Esophagus squamous epithelium (tissue), 5 donors: ENCODE results near the gene CNTNAP2. TPM values are rescaled to one million over a fixed set of nuclear protein-coding genes. Genes with fewer than 3 reads are reported as not detected.
"Not testable (repeated sequence)": the region's sequence is repeated elsewhere in the genome, so short reads cannot be mapped to it uniquely, and the experiment has no call there.

Experiments used
- DNase-seq: peaks from one replicate; lab custom pipeline; 2025; lab: John Stamatoyannopoulos, UW
- H3K27ac ChIP-seq, 4 donors: fragments of 200-600 bp; sonication (generic); one replicate each; pipeline ENCODE4 v1.5.1; 2016 to 2019; ENCODE audit warnings: mild to moderate bottlenecking in 1 of 4
- H3K27me3 ChIP-seq, 4 donors: fragments of 200-600 bp; sonication (generic); 1 replicate in 3 of 4; 2 replicates in 1 of 4; pipeline versions ENCODE4 v1.5.1 to v1.6.0; 2017 to 2021; ENCODE audit warnings: antibody characterized with exemption in 1 of 4
- H3K36me3 ChIP-seq, 3 donors: fragments of 200-600 bp; sonication (generic); one replicate each; pipeline ENCODE4 v1.5.1; 2016 to 2019
- H3K4me1 ChIP-seq, 3 donors: fragments of 200-600 bp; sonication (generic); one replicate each; pipeline ENCODE4 v1.5.1; 2017 to 2019
- H3K4me3 ChIP-seq, 4 donors: fragments of 200-600 bp; sonication (generic); 1 replicate in 3 of 4; 2 replicates in 1 of 4; pipeline ENCODE4 v1.5.1; 2016 to 2019; ENCODE audit warnings: mild to moderate bottlenecking in 2 of 4, moderate library complexity in 1 of 4
- H3K9me3 ChIP-seq, 3 donors: fragments of 200-600 bp; sonication (generic); one replicate each; pipeline ENCODE4 v1.5.1; 2016 to 2019
- CTCF ChIP-seq, 6 experiments: fragments of 450-650 bp in 4 of 6; fragments of 200-600 bp in 2 of 6; sonication (generic) in 2 of 6; IDR thresholded peaks; one replicate each; pipeline ENCODE4 v1.5.1; 2016 to 2019; ENCODE audit warnings: antibody characterized with exemption in 6 of 6, mild to moderate bottlenecking in 4 of 6, moderate library complexity in 4 of 6
- POLR2A ChIP-seq, 4 donors: fragments of 450-650 bp; IDR thresholded peaks; one replicate each; pipeline ENCODE4 v1.6.1; 2017; ENCODE audit warnings: antibody characterized with exemption in 4 of 4, mild to moderate bottlenecking in 4 of 4, moderate library complexity in 3 of 4
- WGBS, 2 donors: methylation state at CpG; one replicate each; pipeline ENCODE4 v1.1.5; 2018; 5-methylcytosine and 5-hydroxymethylcytosine counted together
- intact Hi-C: fragments of 100-400 bp; cut with DNase I; formaldehyde crosslinking; loops from one replicate; pipeline ENCODE4 v1.15.0; 2022
- total RNA-seq, 4 donors: library from RNA; depleted of rRNA; stranded (reverse); fragments of >200 nt; gene quantifications; one replicate each; pipeline ENCODE4 v1.1.0, GENCODE V29; 2016
- donor health status: DM: yes; HTN: yes; CAD: no.

The CNTNAP2 gene
- total RNA-seq, 4 donors from 2014 or later: 0.95 to 2.3 (median 1.2) TPM

GRCh38 chr7:147731311-147731710, 1614.7 kb downstream of the CNTNAP2 start:
- no peaks in the 10 kb centered on the region for H3K4me1 ChIP-seq
- H3K36me3 ChIP-seq: no peaks in the 10 kb centered on the region
- no peak for DNase-seq
- WGBS, 2 donors: 15 to 36% methylated on average over 2 of the region's 2 CpGs
- intact Hi-C loops: no loop called here
- no peak overlapping the region for H3K27ac ChIP-seq
- H3K4me3 ChIP-seq: no peak overlapping the region
- H3K9me3 ChIP-seq: no peaks in the 10 kb centered on the region
- H3K27me3 ChIP-seq: no peaks in the 10 kb centered on the region
- no peak for TF ChIP-seq POLR2A (IDR thresholded peaks at IDR 0.05)
- TF ChIP-seq CTCF (IDR thresholded peaks at IDR 0.05): no peak

- H3K4me3 ChIP-seq, intact Hi-C loops, H3K4me1 ChIP-seq, DNase-seq, H3K27ac ChIP-seq, H3K9me3 ChIP-seq, H3K27me3 ChIP-seq, H3K36me3 ChIP-seq: not testable (repeated sequence)
- WGBS, 2 donors: 91 to 100% methylated on average over 1 to 10 of the region's 18 CpGs
Measured at GRCh38 chr7:147737559-147738214, 1621.1 kb downstream of the CNTNAP2 start.

DNA sequence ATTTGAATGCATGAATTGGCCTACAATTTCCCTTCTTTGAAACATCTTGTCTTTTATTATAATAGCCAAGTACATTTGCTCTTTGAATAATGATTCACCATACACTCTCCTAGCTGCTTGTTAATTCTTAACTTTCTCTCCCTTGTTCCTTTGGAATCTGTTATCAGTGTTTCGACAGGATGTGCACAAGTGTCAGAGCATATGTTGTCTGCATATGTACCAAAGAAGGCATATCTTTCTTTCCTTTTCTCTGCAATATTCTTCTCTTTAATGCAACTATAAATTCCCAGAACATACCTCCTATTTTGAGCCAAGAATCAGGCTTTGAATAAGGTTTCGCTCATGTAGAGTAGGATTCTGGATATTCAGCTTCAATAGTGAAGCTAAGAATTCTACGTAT, 1625.7 kb downstream of the CNTNAP2 start:
- 87 to 88% methylated on average over 3 of the region's 3 CpGs for WGBS, 2 donors
- no peak for DNase-seq
- intact Hi-C loops: no loop called here
- TF ChIP-seq POLR2A (IDR thresholded peaks at IDR 0.05) (no peak), CTCF (IDR thresholded peaks at IDR 0.05) (no peak)
- no peaks in the 10 kb centered on the region for H3K27me3 ChIP-seq
- no peak overlapping the region for H3K4me3 ChIP-seq
- no peaks in the 10 kb centered on the region for H3K36me3 ChIP-seq
- no peaks in the 10 kb centered on the region for H3K4me1 ChIP-seq
- H3K9me3 ChIP-seq: peaks cover 0 to 6% (median 0%) of the 10 kb centered on the region in 3 donors
- no peak overlapping the region for H3K27ac ChIP-seq

DNA sequence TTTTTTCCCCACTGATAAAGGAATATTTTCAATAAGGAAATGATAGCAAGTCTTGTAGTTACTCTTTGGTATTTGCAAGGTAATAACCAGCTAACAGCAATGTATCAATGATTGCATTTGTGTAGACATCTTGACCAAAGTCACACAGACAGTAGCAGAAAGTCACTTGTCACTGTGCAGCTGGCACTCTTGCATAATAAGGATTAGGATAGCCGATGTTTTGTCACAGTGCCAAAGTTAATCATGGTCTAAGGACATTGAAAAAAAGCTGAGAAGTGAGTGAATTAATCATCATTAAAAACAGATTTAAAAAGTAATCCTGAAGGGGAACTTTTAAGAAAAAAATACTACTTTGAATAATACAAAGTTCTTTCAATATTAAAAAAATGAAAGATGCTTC, 1639.7 kb downstream of the CNTNAP2 start:
- peaks cover 0 to 4% (median 0%) of the 10 kb centered on the region in 3 donors for H3K9me3 ChIP-seq
- H3K4me3 ChIP-seq: no peak overlapping the region
- no peaks in the 10 kb centered on the region for H3K4me1 ChIP-seq
- no peaks in the 10 kb centered on the region for H3K36me3 ChIP-seq
- no peak overlapping the region for H3K27ac ChIP-seq
- H3K27me3 ChIP-seq: no peaks in the 10 kb centered on the region
- intact Hi-C loops: no loop called here
- DNase-seq: no peak
- 3 to 6% methylated on average over 1 of the region's 1 CpG for WGBS, 2 donors
- no peak for TF ChIP-seq CTCF (IDR thresholded peaks at IDR 0.05)
- no peak for TF ChIP-seq POLR2A (IDR thresholded peaks at IDR 0.05)

DNA sequence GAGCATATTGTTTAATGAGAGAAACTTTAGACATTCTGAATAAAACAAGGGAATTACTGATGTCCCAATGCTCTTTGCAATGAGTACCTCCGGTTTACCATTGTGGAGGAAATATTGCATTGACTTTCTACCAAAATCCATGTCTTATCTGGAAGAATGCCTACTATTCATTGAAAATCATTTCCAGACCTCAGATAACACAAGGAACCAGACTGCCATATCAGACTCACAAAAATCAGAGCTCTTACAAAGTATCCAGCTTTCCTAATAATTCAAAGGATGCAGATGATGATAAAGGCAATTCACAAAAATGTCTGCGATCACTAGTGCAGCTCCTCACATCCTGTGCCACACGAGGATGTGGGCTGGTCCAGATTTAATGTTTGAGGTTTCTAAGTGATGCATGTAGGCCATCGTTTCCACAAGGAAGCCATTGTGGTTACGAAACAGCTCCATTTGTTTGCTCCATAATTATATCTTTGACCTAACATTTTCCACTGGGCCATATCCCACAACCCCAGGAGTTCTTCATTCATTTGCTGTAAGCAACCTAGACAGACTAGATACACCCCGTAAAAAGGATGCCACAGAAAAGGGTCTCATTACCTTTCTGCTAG, 1642.8 kb downstream of the CNTNAP2 start:
- WGBS, 2 donors: 51 to 64% methylated on average over 6 of the region's 6 CpGs

More for the DNA sequence above, 1642.8 kb downstream of the CNTNAP2 start:
- intact Hi-C loops: no loop called here
- H3K27ac ChIP-seq: no peak overlapping the region
- TF ChIP-seq POLR2A (IDR thresholded peaks at IDR 0.05) (no peak), CTCF (IDR thresholded peaks at IDR 0.05) (no peak)
- no peaks in the 10 kb centered on the region for H3K36me3 ChIP-seq
- peaks cover 0 to 4% (median 0%) of the 10 kb centered on the region in 3 donors for H3K9me3 ChIP-seq
- no peak overlapping the region for H3K4me3 ChIP-seq
- H3K27me3 ChIP-seq: no peaks in the 10 kb centered on the region
- DNase-seq: no peak
- H3K4me1 ChIP-seq: no peaks in the 10 kb centered on the region
